Measurements from ENCODE around the gene SLC12A8.

The SLC12A8 gene

GRCh38 chr3:125146626-125147490 lies 65.7 kb downstream of the SLC12A8 start:
- Mint-ChIP-seq H3K9me3 (no peaks in the 10 kb centered on the region), H3K4me3 (no peak overlapping the region), H3K27ac (no peak overlapping the region), H3K4me1 (ENCODE audit: low read depth) (peaks cover 30% of the 10 kb centered on the region), H3K27me3 (peaks cover 22% of the 10 kb centered on the region), H3K36me3 (ENCODE audit: low read depth) (no peaks in the 10 kb centered on the region)
- no peak for DNase-seq

GRCh38 chr3:125145751-125146475 lies 66.6 kb downstream of the SLC12A8 start:
- Mint-ChIP-seq H3K27ac (no peak overlapping the region), H3K4me3 (no peak overlapping the region), H3K4me1 (ENCODE audit: low read depth) (peaks cover 38% of the 10 kb centered on the region), H3K9me3 (peaks cover under 1% of the 10 kb centered on the region), H3K27me3 (peaks cover 22% of the 10 kb centered on the region), H3K36me3 (ENCODE audit: low read depth) (no peaks in the 10 kb centered on the region)
- DNase-seq = no peak

- Mint-ChIP-seq H3K9me3 (peaks cover 7% of the 10 kb centered on the region), H3K4me3 (no peak overlapping the region), H3K4me1 (ENCODE audit: low read depth) (peaks cover 45% of the 10 kb centered on the region), H3K27ac (no peak overlapping the region), H3K36me3 (ENCODE audit: low read depth) (no peaks in the 10 kb centered on the region), H3K27me3 (peaks cover 28% of the 10 kb centered on the region)
- no peak for DNase-seq
Observed at GRCh38 chr3:125144653-125145314, 67.8 kb downstream of the SLC12A8 start.

GRCh38 chr3:125143982-125144652 lies 68.4 kb downstream of the SLC12A8 start:
- Mint-ChIP-seq H3K9me3 (peaks cover 7% of the 10 kb centered on the region), H3K4me1 (ENCODE audit: low read depth) (peaks cover 51% of the 10 kb centered on the region), H3K27me3 (peaks cover 35% of the 10 kb centered on the region), H3K27ac (no peak overlapping the region), H3K36me3 (ENCODE audit: low read depth) (no peaks in the 10 kb centered on the region), H3K4me3 (no peak overlapping the region)
- no peak for DNase-seq

GRCh38 chr3:125143538-125143937 lies 69.0 kb downstream of the SLC12A8 start:
- Mint-ChIP-seq H3K9me3 (peaks cover 7% of the 10 kb centered on the region), H3K27me3 (peaks cover 36% of the 10 kb centered on the region), H3K4me1 (ENCODE audit: low read depth) (peaks cover 51% of the 10 kb centered on the region), H3K4me3 (no peak overlapping the region), H3K27ac (no peak overlapping the region), H3K36me3 (ENCODE audit: low read depth) (no peaks in the 10 kb centered on the region)
- DNase-seq = no peak

- Mint-ChIP-seq H3K4me1 (ENCODE audit: low read depth) (peaks cover 51% of the 10 kb centered on the region), H3K27ac (no peak overlapping the region), H3K4me3 (no peak overlapping the region), H3K36me3 (ENCODE audit: low read depth) (no peaks in the 10 kb centered on the region), H3K9me3 (peaks cover 7% of the 10 kb centered on the region), H3K27me3 (peaks cover 36% of the 10 kb centered on the region)
- DNase-seq = no peak
Observed at GRCh38 chr3:125142940-125143339, 69.6 kb downstream of the SLC12A8 start.

- no peak for DNase-seq
- H3K27me3 Mint-ChIP-seq = peaks cover 40% of the 10 kb centered on the region
- H3K4me3 Mint-ChIP-seq = no peak overlapping the region
- H3K27ac Mint-ChIP-seq = peak overlapping the region; percentile 95
- no peaks in the 10 kb centered on the region for H3K36me3 Mint-ChIP-seq (ENCODE audit: low read depth)
- H3K9me3 Mint-ChIP-seq = peaks cover 7% of the 10 kb centered on the region
- peaks cover 56% of the 10 kb centered on the region for H3K4me1 Mint-ChIP-seq (ENCODE audit: low read depth)
Observed at GRCh38 chr3:125142420-125142778, 70.1 kb downstream of the SLC12A8 start.

GRCh38 chr3:125141596-125142419 lies 70.7 kb downstream of the SLC12A8 start:
- DNase-seq = peak; percentile 84
- Mint-ChIP-seq H3K9me3 (peaks cover 7% of the 10 kb centered on the region), H3K27ac (peak overlapping the region; percentile 95), H3K4me1 (ENCODE audit: low read depth) (peaks cover 53% of the 10 kb centered on the region), H3K27me3 (peaks cover 41% of the 10 kb centered on the region), H3K4me3 (peak overlapping the region; percentile 67), H3K36me3 (ENCODE audit: low read depth) (no peaks in the 10 kb centered on the region)

- no peaks in the 10 kb centered on the region for H3K36me3 Mint-ChIP-seq (ENCODE audit: low read depth)
- peaks cover 56% of the 10 kb centered on the region for H3K4me1 Mint-ChIP-seq (ENCODE audit: low read depth)
- peaks cover 7% of the 10 kb centered on the region for H3K9me3 Mint-ChIP-seq
- peaks cover 49% of the 10 kb centered on the region for H3K27me3 Mint-ChIP-seq
- peak overlapping the region; percentile 67 for H3K4me3 Mint-ChIP-seq
- H3K27ac Mint-ChIP-seq = peak overlapping the region; percentile 95
- DNase-seq = no peak
Observed at GRCh38 chr3:125140818-125141595, 71.5 kb downstream of the SLC12A8 start.

GRCh38 chr3:125140011-125140817 lies 72.3 kb downstream of the SLC12A8 start:
- no peak for DNase-seq
- Mint-ChIP-seq H3K27me3 (peaks cover 51% of the 10 kb centered on the region), H3K9me3 (peaks cover 7% of the 10 kb centered on the region), H3K27ac (peak overlapping the region; percentile 63), H3K4me1 (ENCODE audit: low read depth) (peaks cover 56% of the 10 kb centered on the region), H3K4me3 (no peak overlapping the region), H3K36me3 (ENCODE audit: low read depth) (no peaks in the 10 kb centered on the region)

GRCh38 chr3:125139386-125139785 lies 73.2 kb downstream of the SLC12A8 start:
- Mint-ChIP-seq H3K4me1 (ENCODE audit: low read depth) (peaks cover 56% of the 10 kb centered on the region), H3K36me3 (ENCODE audit: low read depth) (no peaks in the 10 kb centered on the region), H3K9me3 (peaks cover 7% of the 10 kb centered on the region), H3K27ac (no peak overlapping the region), H3K4me3 (no peak overlapping the region), H3K27me3 (peaks cover 52% of the 10 kb centered on the region)
- DNase-seq = no peak

GRCh38 chr3:125137358-125138033 lies 75.1 kb downstream of the SLC12A8 start:
- no peaks in the 10 kb centered on the region for H3K36me3 Mint-ChIP-seq (ENCODE audit: low read depth)
- H3K4me1 Mint-ChIP-seq (ENCODE audit: low read depth) = peaks cover 53% of the 10 kb centered on the region
- H3K27me3 Mint-ChIP-seq = peaks cover 39% of the 10 kb centered on the region
- H3K9me3 Mint-ChIP-seq = peaks cover 7% of the 10 kb centered on the region
- no peak overlapping the region for H3K4me3 Mint-ChIP-seq
- H3K27ac Mint-ChIP-seq = no peak overlapping the region
- DNase-seq = no peak

Data from activated T-cell treated with anti-CD3 and anti-CD28 coated beads, Interleukin-2, amount 50 U/mL, for 24 hours (primary cell).